Liver (tissue), 9 donors: ENCODE results near the gene SPTBN1. TPM values are rescaled to one million over a fixed set of nuclear protein-coding genes. Genes with fewer than 3 reads are reported as not detected.

ENCODE experiments used
- DNase-seq: peaks from one replicate; pipeline ENCODE4 v3.0.0-alpha.2; 2017; ENCODE audit warnings: low spot score
- H3K27ac ChIP-seq, 2 donors: one replicate each; pipeline ENCODE4 v1.7.0; 2013; ENCODE audit warnings: inconsistent platforms in 2 of 2, low read length in 2 of 2, control low read depth in 1 of 2, low read depth in 1 of 2, mild to moderate bottlenecking in 1 of 2
- H3K27me3 ChIP-seq, 4 donors: one replicate each; pipeline versions ENCODE4 v1.6.1 to v1.7.0; 2013; ENCODE audit warnings: low read length in 3 of 4, inconsistent platforms in 1 of 4, mild to moderate bottlenecking in 1 of 4, moderate library complexity in 1 of 4; ENCODE audit not compliant: control insufficient read depth in 4 of 4, insufficient read depth in 4 of 4
- H3K36me3 ChIP-seq, 4 donors: one replicate each; pipeline versions ENCODE4 v1.6.1 to v1.7.0; 2013; ENCODE audit warnings: low read length in 3 of 4, mild to moderate bottlenecking in 3 of 4, low read depth in 1 of 4, moderate library complexity in 1 of 4; ENCODE audit not compliant: control insufficient read depth in 4 of 4, insufficient read depth in 3 of 4
- H3K4me1 ChIP-seq, 4 donors: one replicate each; pipeline versions ENCODE4 v1.6.1 to v1.7.0; 2013; ENCODE audit warnings: low read length in 3 of 4, mild to moderate bottlenecking in 3 of 4, moderate library complexity in 1 of 4; ENCODE audit not compliant: control insufficient read depth in 4 of 4, insufficient read depth in 4 of 4
- H3K4me3 ChIP-seq, 3 donors: one replicate each; pipeline versions ENCODE4 v1.6.1 to v1.7.0; 2013; ENCODE audit warnings: low read length in 3 of 3, control low read depth in 1 of 3, low read depth in 1 of 3, mild to moderate bottlenecking in 1 of 3
- H3K9ac ChIP-seq, 2 donors: one replicate each; pipeline ENCODE4 v1.7.0; 2013; ENCODE audit warnings: low read length in 2 of 2, mild to moderate bottlenecking in 2 of 2, moderate library complexity in 2 of 2, control low read depth in 1 of 2, low read depth in 1 of 2
- H3K9me3 ChIP-seq, 4 donors: one replicate each; pipeline versions ENCODE4 v1.6.1 to v1.7.0; 2013; ENCODE audit warnings: low read length in 3 of 4; ENCODE audit not compliant: control insufficient read depth in 4 of 4
- FOXA1 ChIP-seq: IDR thresholded peaks from 2 replicates; pipeline ENCODE4 v1.6.1; 2016; ENCODE audit warnings: antibody characterized with exemption
- GABPA ChIP-seq, 2 donors: IDR thresholded peaks in 1 of 2; conservative IDR thresholded peaks in 1 of 2; 2 replicates each; pipeline ENCODE4 v1.6.1; 2016; ENCODE audit warnings: antibody characterized with exemption in 2 of 2, mild to moderate bottlenecking in 1 of 2, moderate library complexity in 1 of 2
- HNF4A ChIP-seq, 2 donors: conservative IDR thresholded peaks; 2 replicates each; pipeline ENCODE4 v1.6.1; 2016; ENCODE audit warnings: antibody characterized with exemption in 2 of 2, mild to moderate bottlenecking in 2 of 2
- HNF4G ChIP-seq: IDR thresholded peaks from 2 replicates; pipeline ENCODE4 v1.6.1; 2016; ENCODE audit warnings: antibody characterized with exemption
- JUND ChIP-seq, 2 donors: IDR thresholded peaks; 2 replicates each; pipeline ENCODE4 v1.6.1; 2016; ENCODE audit warnings: antibody characterized with exemption in 2 of 2
- NR2F2 ChIP-seq: IDR thresholded peaks from 2 replicates; pipeline ENCODE4 v1.6.1; 2016; ENCODE audit warnings: antibody characterized with exemption
- RAD21 ChIP-seq, 2 donors: IDR thresholded peaks; 2 replicates each; pipeline ENCODE4 v1.6.1; 2016; ENCODE audit warnings: antibody characterized with exemption in 2 of 2, mild to moderate bottlenecking in 2 of 2
- RXRA ChIP-seq, 2 donors: IDR thresholded peaks; 2 replicates each; pipeline ENCODE4 v1.6.1; 2017 to 2018; ENCODE audit warnings: antibody characterized with exemption in 2 of 2, mild to moderate bottlenecking in 1 of 2
- SP1 ChIP-seq: IDR thresholded peaks from 2 replicates; pipeline ENCODE4 v1.6.1; 2018; ENCODE audit warnings: antibody characterized with exemption, mild to moderate bottlenecking
- TAF1 ChIP-seq: conservative IDR thresholded peaks from 2 replicates; pipeline ENCODE4 v1.6.1; 2016; ENCODE audit warnings: antibody characterized with exemption, mild to moderate bottlenecking
- WGBS: extraction: QIAGEN DNeasy Blood & Tissue Kit; methylation state at CpG from one replicate; pipeline ENCODE4 v1.1.7; 2013; 5-methylcytosine and 5-hydroxymethylcytosine counted together
- polyA plus RNA-seq, 2 donors: library from polyadenylated mRNA; stranded (reverse) in 1 of 2; unstranded in 1 of 2; fragments of 200-250 nt in 1 of 2; fragments of >200 nt in 1 of 2; fragmentation: Nextera tagmentation in 1 of 2; extraction: Ambion mirVana in 1 of 2; gene quantifications; one replicate each; pipeline versions ENCODE4 v1.2.1 to v1.2.3, GENCODE V29; 2013 to 2015
- total RNA-seq, 2 donors: library from RNA; depleted of rRNA; stranded (reverse); fragments of >200 nt; gene quantifications; one replicate each; pipeline ENCODE4 v1.2.3, GENCODE V29; 2014
- TF ChIP-seq, protein P1 (sequence below): fragments of 150-350 bp; IDR thresholded peaks from 2 replicates; pipeline ENCODE4 v1.5.1; 2017; ENCODE audit warnings: improper control_type of control experiment, low read depth, low read length; ENCODE audit not compliant: missing input control
- TF ChIP-seq, protein P2 (sequence below): IDR thresholded peaks from 2 replicates; pipeline ENCODE4 v1.6.1; 2016; ENCODE audit warnings: antibody characterized with exemption, mild to moderate bottlenecking
- TF ChIP-seq, protein P3 (sequence below): IDR thresholded peaks from 2 replicates; pipeline ENCODE4 v1.6.1; 2016; ENCODE audit warnings: antibody characterized with exemption
- TF ChIP-seq, protein P4 (sequence below): IDR thresholded peaks from 2 replicates; pipeline ENCODE4 v1.6.1; 2016; ENCODE audit warnings: antibody characterized with exemption
- donor health status: healthy.
- donor health status: healthy.
- donor health status: healthy.
- donor health status: healthy.
- donor health status: healthy.

SPTBN1 gene
- total and polyA plus RNA-seq, 4 donors, result 44.8 to 191 (median 75.9) TPM

DNA sequence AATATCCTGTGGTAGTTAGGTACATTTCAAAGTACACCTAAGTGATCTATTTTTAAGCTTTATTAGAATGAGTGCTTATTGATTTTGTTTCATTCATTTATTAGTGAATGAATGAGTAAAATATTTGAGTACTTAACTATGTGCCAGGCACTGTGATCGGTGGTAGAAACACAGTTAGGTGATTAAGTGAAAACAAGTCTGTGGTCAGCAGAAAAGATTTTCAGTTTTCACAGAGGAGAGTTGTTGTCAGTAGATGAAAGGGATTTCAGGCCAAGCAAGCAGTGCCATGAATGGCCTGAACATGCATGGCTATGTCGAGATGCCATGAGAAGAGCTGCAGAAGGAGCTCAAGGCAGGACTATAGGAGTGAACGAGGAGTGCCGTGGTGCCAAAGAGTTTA, 85.9 kb downstream of the SPTBN1 start:
- H3K4me1 ChIP-seq, result peaks cover 2 to 15% (median 6%) of the 10 kb centered on the region in 4 donors
- H3K27ac ChIP-seq, result no peak overlapping the region
- H3K27me3 ChIP-seq, result no peaks in the 10 kb centered on the region
- no peak for DNase-seq
- TF ChIP-seq, protein P1, sequence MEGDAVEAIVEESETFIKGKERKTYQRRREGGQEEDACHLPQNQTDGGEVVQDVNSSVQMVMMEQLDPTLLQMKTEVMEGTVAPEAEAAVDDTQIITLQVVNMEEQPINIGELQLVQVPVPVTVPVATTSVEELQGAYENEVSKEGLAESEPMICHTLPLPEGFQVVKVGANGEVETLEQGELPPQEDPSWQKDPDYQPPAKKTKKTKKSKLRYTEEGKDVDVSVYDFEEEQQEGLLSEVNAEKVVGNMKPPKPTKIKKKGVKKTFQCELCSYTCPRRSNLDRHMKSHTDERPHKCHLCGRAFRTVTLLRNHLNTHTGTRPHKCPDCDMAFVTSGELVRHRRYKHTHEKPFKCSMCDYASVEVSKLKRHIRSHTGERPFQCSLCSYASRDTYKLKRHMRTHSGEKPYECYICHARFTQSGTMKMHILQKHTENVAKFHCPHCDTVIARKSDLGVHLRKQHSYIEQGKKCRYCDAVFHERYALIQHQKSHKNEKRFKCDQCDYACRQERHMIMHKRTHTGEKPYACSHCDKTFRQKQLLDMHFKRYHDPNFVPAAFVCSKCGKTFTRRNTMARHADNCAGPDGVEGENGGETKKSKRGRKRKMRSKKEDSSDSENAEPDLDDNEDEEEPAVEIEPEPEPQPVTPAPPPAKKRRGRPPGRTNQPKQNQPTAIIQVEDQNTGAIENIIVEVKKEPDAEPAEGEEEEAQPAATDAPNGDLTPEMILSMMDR, result no peak
- no peak for TF ChIP-seq RXRA (IDR thresholded peaks at IDR 0.05)
- TF ChIP-seq JUND (IDR thresholded peaks at IDR 0.05), result no peak
- no peak for TF ChIP-seq NR2F2
- no peak for TF ChIP-seq HNF4A (conservative IDR thresholded peaks at IDR 0.05)
- no peak for TF ChIP-seq TAF1
- TF ChIP-seq HNF4G, result no peak
- TF ChIP-seq, protein P2, sequence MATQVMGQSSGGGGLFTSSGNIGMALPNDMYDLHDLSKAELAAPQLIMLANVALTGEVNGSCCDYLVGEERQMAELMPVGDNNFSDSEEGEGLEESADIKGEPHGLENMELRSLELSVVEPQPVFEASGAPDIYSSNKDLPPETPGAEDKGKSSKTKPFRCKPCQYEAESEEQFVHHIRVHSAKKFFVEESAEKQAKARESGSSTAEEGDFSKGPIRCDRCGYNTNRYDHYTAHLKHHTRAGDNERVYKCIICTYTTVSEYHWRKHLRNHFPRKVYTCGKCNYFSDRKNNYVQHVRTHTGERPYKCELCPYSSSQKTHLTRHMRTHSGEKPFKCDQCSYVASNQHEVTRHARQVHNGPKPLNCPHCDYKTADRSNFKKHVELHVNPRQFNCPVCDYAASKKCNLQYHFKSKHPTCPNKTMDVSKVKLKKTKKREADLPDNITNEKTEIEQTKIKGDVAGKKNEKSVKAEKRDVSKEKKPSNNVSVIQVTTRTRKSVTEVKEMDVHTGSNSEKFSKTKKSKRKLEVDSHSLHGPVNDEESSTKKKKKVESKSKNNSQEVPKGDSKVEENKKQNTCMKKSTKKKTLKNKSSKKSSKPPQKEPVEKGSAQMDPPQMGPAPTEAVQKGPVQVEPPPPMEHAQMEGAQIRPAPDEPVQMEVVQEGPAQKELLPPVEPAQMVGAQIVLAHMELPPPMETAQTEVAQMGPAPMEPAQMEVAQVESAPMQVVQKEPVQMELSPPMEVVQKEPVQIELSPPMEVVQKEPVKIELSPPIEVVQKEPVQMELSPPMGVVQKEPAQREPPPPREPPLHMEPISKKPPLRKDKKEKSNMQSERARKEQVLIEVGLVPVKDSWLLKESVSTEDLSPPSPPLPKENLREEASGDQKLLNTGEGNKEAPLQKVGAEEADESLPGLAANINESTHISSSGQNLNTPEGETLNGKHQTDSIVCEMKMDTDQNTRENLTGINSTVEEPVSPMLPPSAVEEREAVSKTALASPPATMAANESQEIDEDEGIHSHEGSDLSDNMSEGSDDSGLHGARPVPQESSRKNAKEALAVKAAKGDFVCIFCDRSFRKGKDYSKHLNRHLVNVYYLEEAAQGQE, result no peak
- TF ChIP-seq RAD21 (IDR thresholded peaks at IDR 0.05), result no peak
- TF ChIP-seq GABPA (IDR thresholded peaks at IDR 0.05 in 1 of 2, conservative IDR thresholded peaks at IDR 0.05 in 1 of 2), result no peak
- no peak for TF ChIP-seq SP1
- TF ChIP-seq, protein P3, sequence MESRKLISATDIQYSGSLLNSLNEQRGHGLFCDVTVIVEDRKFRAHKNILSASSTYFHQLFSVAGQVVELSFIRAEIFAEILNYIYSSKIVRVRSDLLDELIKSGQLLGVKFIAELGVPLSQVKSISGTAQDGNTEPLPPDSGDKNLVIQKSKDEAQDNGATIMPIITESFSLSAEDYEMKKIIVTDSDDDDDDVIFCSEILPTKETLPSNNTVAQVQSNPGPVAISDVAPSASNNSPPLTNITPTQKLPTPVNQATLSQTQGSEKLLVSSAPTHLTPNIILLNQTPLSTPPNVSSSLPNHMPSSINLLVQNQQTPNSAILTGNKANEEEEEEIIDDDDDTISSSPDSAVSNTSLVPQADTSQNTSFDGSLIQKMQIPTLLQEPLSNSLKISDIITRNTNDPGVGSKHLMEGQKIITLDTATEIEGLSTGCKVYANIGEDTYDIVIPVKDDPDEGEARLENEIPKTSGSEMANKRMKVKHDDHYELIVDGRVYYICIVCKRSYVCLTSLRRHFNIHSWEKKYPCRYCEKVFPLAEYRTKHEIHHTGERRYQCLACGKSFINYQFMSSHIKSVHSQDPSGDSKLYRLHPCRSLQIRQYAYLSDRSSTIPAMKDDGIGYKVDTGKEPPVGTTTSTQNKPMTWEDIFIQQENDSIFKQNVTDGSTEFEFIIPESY, result no peak
- no peak for TF ChIP-seq FOXA1
- TF ChIP-seq, protein P4, sequence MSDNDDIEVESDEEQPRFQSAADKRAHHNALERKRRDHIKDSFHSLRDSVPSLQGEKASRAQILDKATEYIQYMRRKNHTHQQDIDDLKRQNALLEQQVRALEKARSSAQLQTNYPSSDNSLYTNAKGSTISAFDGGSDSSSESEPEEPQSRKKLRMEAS, result no peak
- no peak overlapping the region for H3K4me3 ChIP-seq
- no peak overlapping the region for H3K9ac ChIP-seq
- 74% methylated on average over 4 of the region's 4 CpGs for WGBS
- H3K36me3 ChIP-seq, result no peaks in the 10 kb centered on the region
- H3K9me3 ChIP-seq, result no peaks in the 10 kb centered on the region

DNA sequence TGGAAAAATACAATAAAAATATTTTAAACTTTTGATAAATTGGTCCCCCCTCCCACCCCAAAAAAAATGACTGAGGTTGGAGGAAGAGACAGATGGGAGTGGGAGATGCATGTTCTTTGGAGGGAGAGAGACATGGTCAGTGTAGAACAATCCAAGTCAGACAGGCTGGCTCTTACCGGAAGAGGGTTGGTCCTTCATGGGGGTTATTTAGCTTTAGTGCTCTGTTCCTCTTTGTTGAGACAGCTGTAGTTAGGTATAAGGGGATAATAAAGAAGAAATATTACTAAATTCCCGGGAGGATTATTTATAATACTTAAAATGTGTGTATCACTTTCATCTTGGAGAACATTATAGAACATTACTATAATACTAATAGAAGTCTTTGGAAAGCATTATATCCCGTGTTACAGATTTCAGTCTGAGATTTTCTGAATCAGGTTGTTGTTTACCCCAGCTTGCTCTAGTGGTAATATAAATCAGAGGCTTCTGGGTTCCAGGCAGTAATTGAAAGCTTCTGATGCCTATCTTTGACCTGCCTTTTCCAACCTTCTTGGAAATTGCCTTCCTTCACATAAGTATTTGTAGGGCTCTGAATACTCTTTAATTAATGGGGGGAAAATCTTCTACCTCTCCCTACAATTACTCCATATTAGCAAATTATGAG, 87.7 kb downstream of the SPTBN1 start:
- WGBS, result 86% methylated on average over 3 of the region's 3 CpGs
- no peak for TF ChIP-seq RXRA (IDR thresholded peaks at IDR 0.05)

More for the DNA sequence above, 87.7 kb downstream of the SPTBN1 start:
- H3K9me3 ChIP-seq, result no peaks in the 10 kb centered on the region
- H3K9ac ChIP-seq, result no peak overlapping the region
- peak overlapping the region; percentile 9 to 43 for H3K27ac ChIP-seq
- H3K4me3 ChIP-seq, result no peak overlapping the region
- H3K27me3 ChIP-seq, result no peaks in the 10 kb centered on the region
- H3K4me1 ChIP-seq, result peaks cover 2 to 22% (median 6%) of the 10 kb centered on the region in 4 donors
- no peak for DNase-seq
- H3K36me3 ChIP-seq, result no peaks in the 10 kb centered on the region
